Transverse colon (tissue), 4 donors: ENCODE data around the gene PHACTR2. TPM values are rescaled to one million over a fixed set of nuclear protein-coding genes. Genes with fewer than 3 reads are reported as not detected.

Experiments
- DNase-seq: peaks from one replicate; pipeline ENCODE4 v3.0.0-alpha.2; 2019
- H3K27ac ChIP-seq, 4 donors: fragments of 200-600 bp; sonication (generic); 2 replicates each; pipeline ENCODE4 v1.5.1; 2016 to 2018; ENCODE audit warnings: inconsistent platforms in 4 of 4
- H3K27me3 ChIP-seq: fragments of 200-600 bp; sonication (generic); 2 replicates; pipeline ENCODE4 v1.5.1; 2017; ENCODE audit warnings: inconsistent platforms
- H3K36me3 ChIP-seq, 4 donors: fragments of 200-600 bp; sonication (generic); 2 replicates each; pipeline ENCODE4 v1.5.1; 2017 to 2019; ENCODE audit warnings: inconsistent platforms in 4 of 4
- H3K4me1 ChIP-seq, 4 donors: fragments of 200-600 bp; sonication (generic); 2 replicates each; pipeline ENCODE4 v1.5.1; 2017 to 2020; ENCODE audit warnings: inconsistent platforms in 4 of 4
- H3K4me3 ChIP-seq, 4 donors: fragments of 200-600 bp; sonication (generic); 1 replicate in 1 of 4; 2 replicates in 3 of 4; pipeline versions ENCODE4 v1.5.1 to v1.6.1; 2017 to 2019; ENCODE audit warnings: inconsistent platforms in 4 of 4
- H3K9me3 ChIP-seq, 2 donors: fragments of 200-600 bp; sonication (generic); 2 replicates each; pipeline ENCODE4 v1.5.1; 2017 to 2019; ENCODE audit warnings: inconsistent platforms in 2 of 2
- CTCF ChIP-seq, 5 experiments: fragments of 200-600 bp in 3 of 5; fragments of 450-650 bp in 2 of 5; sonication (generic) in 3 of 5; IDR thresholded peaks; 1 replicate in 2 of 5; 2 replicates in 3 of 5; pipeline ENCODE4 v1.5.1; 2016 to 2017; ENCODE audit warnings: antibody characterized with exemption in 5 of 5, inconsistent platforms in 3 of 5, mild to moderate bottlenecking in 2 of 5, moderate library complexity in 1 of 5
- EP300 ChIP-seq: sonication (generic); formaldehyde crosslinking; IDR thresholded peaks from one replicate; pipeline ENCODE4 v1.6.1; 2017; ENCODE audit warnings: antibody characterized with exemption, low read depth
- POLR2A ChIP-seq: fragments of 450-650 bp; IDR thresholded peaks from one replicate; pipeline ENCODE4 v1.6.1; 2016; ENCODE audit warnings: antibody characterized with exemption, mild to moderate bottlenecking, moderate library complexity
- POLR2AphosphoS5 ChIP-seq, 3 donors: sonication (generic); formaldehyde crosslinking; IDR thresholded peaks; one replicate each; pipeline ENCODE4 v1.6.1; 2016; ENCODE audit warnings: antibody characterized with exemption in 3 of 3
- WGBS, 2 donors: methylation state at CpG; one replicate each; pipeline ENCODE4 v1.1.5; 2018; ENCODE audit warnings: low coverage in 1 of 2; 5-methylcytosine and 5-hydroxymethylcytosine counted together
- in situ Hi-C, 4 donors: fragments of 200-750 bp; cut with MboI; loops; one replicate each; pipeline versions ENCODE4 v1.15.0 to v1.15.1; 2017; ENCODE audit warnings: low sequenced_read_pairs in 3 of 4, low pct_ligation_motif_present in 1 of 4, low pct_unique_long_range_greater_than_20kb in 1 of 4
- intact Hi-C: fragments of 100-400 bp; cut with DNase I; formaldehyde crosslinking; loops from one replicate; pipeline ENCODE4 v1.15.1; 2023; ENCODE audit warnings: low total_unique reads
- total RNA-seq, 4 donors: library from RNA; depleted of rRNA; stranded (reverse); fragments of >200 nt; gene quantifications; one replicate each; pipeline ENCODE4 v1.1.0, GENCODE V29; 2016

Gene PHACTR2
- total RNA-seq, 4 donors from 2014 or later, result 38.6 to 56.8 (median 48.7) TPM

GRCh38 chr6:143742955-143743255, 65.1 kb downstream of the PHACTR2 start:
- Histone ChIP-seq H3K27ac (peak overlapping the region; percentile 66 to 82 (median 78)), H3K9me3 (no peaks in the 10 kb centered on the region), H3K36me3 (no peaks in the 10 kb centered on the region), H3K4me3 (no peak overlapping the region), H3K4me1 (peaks cover 18 to 59% (median 46%) of the 10 kb centered on the region in 4 donors), H3K27me3 (no peaks in the 10 kb centered on the region)
- in situ Hi-C loops, result no loop called here
- DNase-seq, result no peak
- no peak for TF ChIP-seq CTCF (IDR thresholded peaks at IDR 0.05)
- TF ChIP-seq POLR2A, result no peak
- TF ChIP-seq EP300, result no peak
- 43 to 75% methylated on average over 3 of the region's 3 CpGs for WGBS, 2 donors
- intact Hi-C loops, result no loop called here

- peak in 1 of 3 donors; percentile 27 for TF ChIP-seq POLR2AphosphoS5 (IDR thresholded peaks at IDR 0.05)
- no peak for TF ChIP-seq POLR2A
- no peak for TF ChIP-seq CTCF (IDR thresholded peaks at IDR 0.05)
- no peak for TF ChIP-seq EP300
- H3K4me1 ChIP-seq, result peaks cover 18 to 61% (median 46%) of the 10 kb centered on the region in 4 donors
- H3K27ac ChIP-seq, result peak overlapping the region; percentile 66 to 82 (median 78)
- intact Hi-C loops (no loop called here), in situ Hi-C loops (no loop called here)
- 40 to 52% methylated on average over 8 to 12 of the region's 12 CpGs for WGBS, 2 donors
- H3K27me3 ChIP-seq, result no peaks in the 10 kb centered on the region
- no peaks in the 10 kb centered on the region for H3K36me3 ChIP-seq
- no peak overlapping the region for H3K4me3 ChIP-seq
- H3K9me3 ChIP-seq, result no peaks in the 10 kb centered on the region
- DNase-seq, result peak; percentile 42
Observed at GRCh38 chr6:143743301-143744166, 65.8 kb downstream of the PHACTR2 start.

GRCh38 chr6:143744551-143745165, 66.9 kb downstream of the PHACTR2 start:
- in situ Hi-C loops, result no loop called here
- Histone ChIP-seq H3K4me1 (peaks cover 18 to 61% (median 46%) of the 10 kb centered on the region in 4 donors), H3K27me3 (no peaks in the 10 kb centered on the region), H3K36me3 (no peaks in the 10 kb centered on the region), H3K27ac (peak overlapping the region; percentile 66 to 82 (median 78)), H3K9me3 (no peaks in the 10 kb centered on the region), H3K4me3 (peak overlapping the region in 2 of 4 donors; percentile 1 to 13)
- peak in 2 of 3 donors; percentile 22 to 52 for TF ChIP-seq POLR2AphosphoS5 (IDR thresholded peaks at IDR 0.05)
- no peak for TF ChIP-seq CTCF (IDR thresholded peaks at IDR 0.05)
- whole genome bisulfite sequencing, 2 donors, result 40 to 43% methylated on average over 3 to 8 of the region's 8 CpGs
- intact Hi-C loops, result no loop called here
- DNase-seq, result peak; percentile 53

GRCh38 chr6:143745166-143746133, 67.7 kb downstream of the PHACTR2 start:
- Histone ChIP-seq H3K27ac (peak overlapping the region; percentile 66 to 82 (median 78)), H3K36me3 (no peaks in the 10 kb centered on the region), H3K27me3 (no peaks in the 10 kb centered on the region), H3K4me1 (peaks cover 18 to 61% (median 46%) of the 10 kb centered on the region in 4 donors), H3K4me3 (peak overlapping the region in 2 of 4 donors; percentile 1 to 13), H3K9me3 (no peaks in the 10 kb centered on the region)
- TF ChIP-seq CTCF (IDR thresholded peaks at IDR 0.05) (no peak), EP300 (no peak), POLR2AphosphoS5 (IDR thresholded peaks at IDR 0.05) (peak in 2 of 3 donors; percentile 58), POLR2A (peak; percentile 30)
- 20 to 43% methylated on average over 9 to 22 of the region's 22 CpGs for WGBS, 2 donors
- intact Hi-C loops (no loop called here), in situ Hi-C loops (no loop called here)
- DNase-seq, result peak; percentile 62
